ENCODE data around the gene SEMA5B.

- TF ChIP-seq CTCF (optimal IDR thresholded peaks at IDR 0.05 in 1 of 3, IDR thresholded peaks at IDR 0.05 in 1 of 3, conservative IDR thresholded peaks at IDR 0.05 in 1 of 3; ENCODE audit: extremely low read depth in 1 of 3, insufficient read depth in 2 of 3, low read length in 3 of 3) (no peak), EZH2 (IDR thresholded peaks at IDR 0.05; ENCODE audit: low read length) (no peak)
Observed at GRCh38 chr3:122902326-122902725, 125.2 kb downstream of the SEMA5B start.
